Epidermal melanocyte (primary cell): ENCODE measurements around the gene TLN1.

Experiments used
- DNase-seq: peaks from one replicate; pipeline ENCODE4 v3.0.0; 2011; ENCODE audit warnings: low spot score; ENCODE audit not compliant: insufficient read length

The TLN1 gene

GRCh38 chr9:35665471-35665818 is 66.5 kb downstream of the TLN1 start:
- DNase-seq = no peak

- DNase-seq = peak; percentile 96
Observed at GRCh38 chr9:35664531-35665470, 67.2 kb downstream of the TLN1 start, which contains the start of gene ARHGEF39. TSS of gene ARHGEF39 (minus strand) at chr9:35665195. CDS start at chr9:35665169, 26 bp downstream.

GRCh38 chr9:35662437-35662836 is 69.6 kb downstream of the TLN1 start:
- DNase-seq = no peak

GRCh38 chr9:35661756-35662350 is 70.1 kb downstream of the TLN1 start:
- DNase-seq = no peak

- DNase-seq = no peak
Observed at GRCh38 chr9:35660966-35661415, 71.0 kb downstream of the TLN1 start.

- no peak for DNase-seq
Observed at GRCh38 chr9:35659340-35659739, 72.7 kb downstream of the TLN1 start.

GRCh38 chr9:35658968-35659220 is 73.1 kb downstream of the TLN1 start:
- DNase-seq = no peak

GRCh38 chr9:35658137-35658967 is 73.6 kb downstream of the TLN1 start, which contains the start of gene CCDC107:
TSS of gene CCDC107 (plus strand) at chr9:35658292. CDS start at chr9:35658380, 88 bp downstream.
- peak; percentile 83 for DNase-seq

GRCh38 chr9:35657546-35658136 is 74.4 kb downstream of the TLN1 start, which contains the start of gene RMRP:
TSS of gene RMRP (minus strand) at chr9:35658019.
- DNase-seq = peak; percentile 99

GRCh38 chr9:35656831-35657545 is 75.0 kb downstream of the TLN1 start:
- no peak for DNase-seq

GRCh38 chr9:35656348-35656747 is 75.6 kb downstream of the TLN1 start:
- DNase-seq = no peak

- no peak for DNase-seq
Observed at GRCh38 chr9:35653611-35654010, 78.4 kb downstream of the TLN1 start.

- DNase-seq = no peak
Observed at GRCh38 chr9:35652829-35653209, 79.2 kb downstream of the TLN1 start.

- DNase-seq = no peak
Observed at GRCh38 chr9:35651956-35652828, 79.8 kb downstream of the TLN1 start.

- no peak for DNase-seq
Observed at GRCh38 chr9:35650341-35651158, 81.4 kb downstream of the TLN1 start, which contains the start of gene SIT1. TSS of gene SIT1 (minus strand) at chr9:35650931. CDS start at chr9:35650853, 78 bp downstream.

GRCh38 chr9:35649431-35650340 is 82.3 kb downstream of the TLN1 start:
- DNase-seq = no peak
